Activated CD4-positive, alpha-beta T cell treated with anti-CD3 and anti-CD28 coated beads, Interleukin-2, amount 50 U/mL, for 24 hours (primary cell): Measurements from ENCODE around the gene LMO3.

Experiments
- DNase-seq, 2 donors: peaks; one replicate each; pipeline ENCODE4 v3.0.0-alpha.2; 2020; ENCODE audit warnings: low read depth in 1 of 2, low spot score in 1 of 2

The LMO3 gene

GRCh38 chr12:16600525-16600924, 5.4 kb downstream of the LMO3 start:
- no peak for DNase-seq

DNA sequence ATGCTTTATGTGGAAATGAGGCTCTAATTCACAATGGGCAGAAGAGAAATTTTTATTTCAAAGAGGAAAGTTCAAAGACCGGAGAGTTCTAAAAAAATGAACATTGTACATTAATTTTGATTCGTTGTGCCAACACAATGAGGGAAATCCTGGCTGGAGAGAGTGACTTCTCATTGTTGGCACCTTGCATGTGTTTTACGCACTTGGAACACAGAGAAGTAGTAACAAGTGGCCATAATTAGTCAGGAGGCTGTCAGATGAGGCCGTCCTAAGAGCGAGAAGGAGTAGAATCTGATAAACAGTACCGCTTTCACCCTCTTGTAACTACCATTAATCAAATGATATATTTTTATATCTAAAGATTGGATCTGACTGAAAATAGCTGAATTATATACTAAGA, 6.9 kb downstream of the LMO3 start:
- DNase-seq: no peak

- DNase-seq: no peak
These were observed 11.2 kb downstream of the LMO3 start for GRCh38 chr12:16594797-16595196.

DNA sequence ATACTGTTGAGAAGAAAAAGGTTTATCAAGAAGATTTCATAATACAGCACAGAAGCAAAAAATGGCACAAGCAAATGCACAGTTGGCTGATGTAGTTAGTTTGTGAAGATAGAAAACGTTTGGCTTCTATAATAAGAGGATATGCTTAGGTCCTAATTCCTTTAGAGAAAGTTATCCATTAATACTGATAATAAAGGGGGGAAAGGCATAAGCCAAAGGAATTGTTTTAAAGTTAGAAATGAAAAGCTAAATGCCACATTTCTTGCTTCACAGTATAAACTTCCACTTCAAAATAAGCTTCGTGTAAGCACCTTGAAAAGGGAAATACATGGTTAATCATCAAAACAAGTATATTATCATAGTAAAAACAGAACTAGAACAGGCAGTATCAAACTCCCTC, 12.4 kb downstream of the LMO3 start:
- DNase-seq: no peak

- no peak for DNase-seq
These were observed 15.3 kb downstream of the LMO3 start for GRCh38 chr12:16590645-16591044.

- no peak for DNase-seq
These were observed 17.1 kb downstream of the LMO3 start for GRCh38 chr12:16588812-16589211.

GRCh38 chr12:16587514-16587913, 18.4 kb downstream of the LMO3 start:
- DNase-seq: no peak

DNA sequence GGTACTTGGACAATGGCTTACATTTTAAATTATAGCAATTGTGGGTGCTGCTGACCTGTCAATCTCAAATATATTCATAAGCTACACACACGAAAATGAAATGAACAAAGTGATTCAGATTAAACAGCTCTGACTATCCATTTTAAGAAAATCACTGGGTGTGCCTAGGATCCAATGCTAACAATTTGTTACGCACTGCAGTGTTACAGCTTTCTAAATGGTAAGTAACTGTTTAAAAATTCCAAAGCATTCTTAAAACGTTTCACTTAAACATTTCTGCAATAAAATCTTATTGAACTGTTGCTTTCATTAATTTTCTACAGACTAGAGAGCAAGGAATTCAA, 18.9 kb downstream of the LMO3 start:
- DNase-seq: no peak

- DNase-seq: no peak
These were observed 19.4 kb downstream of the LMO3 start for GRCh38 chr12:16586350-16587109.

DNA sequence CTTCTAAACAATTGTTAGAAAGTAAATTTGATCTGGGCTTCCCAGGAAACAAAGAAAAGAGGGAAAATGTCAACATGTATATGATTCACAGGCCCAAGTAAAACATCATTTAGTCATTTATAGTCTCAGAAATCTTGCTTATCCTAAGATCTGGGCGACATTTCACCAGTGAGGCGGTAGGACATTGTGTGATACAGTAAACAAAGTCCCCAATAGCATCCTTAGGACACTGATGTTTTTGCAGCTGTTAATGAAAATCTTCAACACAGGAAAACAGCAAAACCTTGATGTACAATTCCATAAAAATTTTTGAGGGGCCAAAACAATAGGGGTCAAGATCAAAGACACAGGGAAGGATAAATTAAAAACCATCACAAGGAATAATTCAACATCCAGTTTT, 20.2 kb downstream of the LMO3 start:
- DNase-seq: no peak

GRCh38 chr12:16583969-16584745, 21.8 kb downstream of the LMO3 start:
- DNase-seq: no peak

- DNase-seq: no peak
These were observed 24.5 kb downstream of the LMO3 start for GRCh38 chr12:16581416-16581815.

DNA sequence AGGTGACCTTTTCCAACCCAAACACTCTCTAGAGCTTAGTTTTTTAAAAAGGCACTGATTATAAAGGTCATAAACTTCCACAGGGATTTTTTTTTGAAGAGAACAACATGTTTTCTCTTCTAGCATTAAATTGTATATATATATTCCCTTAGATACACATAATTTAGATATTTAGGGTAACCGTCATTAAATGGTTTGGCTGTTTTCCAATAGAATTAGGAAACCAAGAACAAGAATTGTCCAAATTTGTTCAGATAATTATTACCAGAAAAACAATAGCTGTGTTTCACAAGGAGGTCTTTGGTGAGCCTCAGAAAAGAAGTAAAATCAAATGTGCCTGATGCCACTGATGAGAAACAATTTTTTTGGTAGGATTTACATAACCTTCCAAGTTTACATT, 26.9 kb downstream of the LMO3 start:
- no peak for DNase-seq

- DNase-seq: no peak
These were observed 32.4 kb downstream of the LMO3 start for GRCh38 chr12:16573398-16574077.

- DNase-seq: no peak
These were observed 37.1 kb downstream of the LMO3 start for GRCh38 chr12:16568873-16569272.

GRCh38 chr12:16564675-16565074, 41.3 kb downstream of the LMO3 start:
- no peak for DNase-seq

GRCh38 chr12:16563504-16563903, 42.5 kb downstream of the LMO3 start:
- no peak for DNase-seq

DNA sequence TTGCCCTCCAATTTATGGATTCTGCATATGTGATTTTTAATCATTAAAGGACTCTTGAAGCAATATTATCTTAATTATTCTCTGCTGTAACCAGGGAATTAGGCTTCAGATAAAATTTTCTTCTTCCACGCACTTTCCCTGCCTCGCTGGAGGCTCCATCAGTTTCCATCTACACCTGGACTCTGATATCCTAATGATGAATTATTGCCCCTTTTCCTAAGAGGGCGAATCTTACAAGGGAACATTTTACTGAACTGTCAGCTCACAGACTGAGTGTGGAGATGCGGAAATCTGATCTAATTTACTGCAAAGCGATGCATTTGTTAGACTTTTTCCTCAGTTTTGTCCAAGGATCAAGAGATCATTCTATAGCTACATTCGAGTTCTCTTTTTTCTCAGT, 43.0 kb downstream of the LMO3 start:
- DNase-seq: no peak

DNA sequence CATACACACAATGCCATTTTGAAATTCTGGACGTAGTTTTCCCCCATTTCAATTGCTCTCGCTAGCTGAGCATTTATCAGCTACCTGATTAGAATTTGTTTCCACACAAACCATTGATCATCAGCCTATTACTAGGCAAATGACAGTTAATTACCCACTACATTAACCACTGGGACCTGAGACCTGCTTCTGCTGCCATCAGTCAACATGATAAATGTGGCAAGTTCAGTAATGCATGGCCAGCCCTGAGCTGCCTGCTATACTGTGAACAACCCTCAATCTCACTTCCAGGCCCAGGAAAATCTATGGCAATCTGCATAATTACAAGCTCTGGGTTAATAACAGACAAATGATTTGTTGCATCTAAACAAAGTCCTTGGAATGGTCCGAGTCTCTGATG, 43.5 kb downstream of the LMO3 start:
- no peak for DNase-seq

- no peak for DNase-seq
These were observed 45.7 kb downstream of the LMO3 start for GRCh38 chr12:16560273-16560672.

DNA sequence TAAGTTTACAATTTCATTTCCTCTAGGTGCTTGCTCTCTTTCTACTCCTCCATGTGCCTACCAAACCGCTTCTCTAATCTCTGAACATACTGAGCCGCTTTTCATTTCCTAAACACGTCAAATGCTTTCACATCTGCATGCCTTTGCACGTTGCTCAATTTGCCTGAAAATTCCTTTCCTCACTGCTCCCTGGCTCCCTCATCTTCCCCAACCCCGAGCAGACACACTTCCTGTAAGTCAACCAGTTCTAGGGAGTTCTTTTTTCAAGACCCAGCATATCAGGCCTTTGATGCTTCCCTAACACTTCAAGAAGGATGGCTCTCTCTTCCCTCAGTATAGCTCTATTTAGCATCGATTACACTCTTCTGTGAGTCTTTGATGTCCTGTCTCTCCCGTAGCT, 50.3 kb downstream of the LMO3 start:
- no peak for DNase-seq

DNA sequence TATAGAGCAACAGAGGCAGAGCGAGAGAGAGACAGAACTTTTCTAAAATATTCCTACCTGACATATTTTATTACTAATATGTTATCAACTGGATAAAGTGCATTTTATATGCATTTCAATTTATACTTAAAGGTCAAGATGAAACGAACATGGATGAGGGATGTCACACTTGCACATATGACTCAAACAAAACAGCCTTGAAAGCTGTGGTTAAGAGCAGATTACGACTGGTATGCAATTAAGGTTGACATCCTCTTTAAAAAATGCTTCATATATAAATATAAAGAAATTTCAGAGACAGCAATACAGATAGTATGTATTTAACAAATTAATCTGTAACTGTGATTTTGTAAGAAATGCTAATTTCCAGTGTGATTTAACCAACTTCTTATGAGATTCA, 52.5 kb downstream of the LMO3 start:
- DNase-seq: no peak
